GM19324 (cell line): Measurements from ENCODE around the gene CTNNBIP1.

ENCODE experiments used
- ATAC-seq: cut with Tn5 transposase; IDR thresholded peaks from one replicate; pipeline ENCODE4 v1.9.1; 2021; ENCODE audit warnings: mild to moderate bottlenecking, moderate library complexity; ENCODE audit not compliant: unreplicated experiment, low FRiP score

Gene CTNNBIP1

DNA sequence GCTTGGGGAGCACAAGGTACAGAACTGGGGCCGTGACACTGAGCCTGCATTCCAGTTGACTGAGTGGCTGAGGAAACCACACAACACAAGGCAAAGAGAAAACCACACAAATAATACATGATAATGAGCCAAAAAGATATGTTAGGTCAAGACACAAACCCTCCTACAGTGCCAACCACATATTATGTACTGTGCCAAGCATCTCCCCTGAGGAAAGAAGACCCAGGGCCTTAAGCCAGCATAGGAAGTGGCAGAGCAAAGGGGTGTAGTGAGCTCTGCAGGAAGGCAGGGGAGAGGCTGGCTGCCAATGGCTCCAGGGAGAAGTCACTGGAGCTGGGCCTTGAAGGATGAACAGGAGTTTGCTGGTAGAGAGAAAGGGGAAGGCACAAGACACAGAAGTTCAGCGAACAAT is 28.2 kb downstream of the CTNNBIP1 start:
- no peak for ATAC-seq

DNA sequence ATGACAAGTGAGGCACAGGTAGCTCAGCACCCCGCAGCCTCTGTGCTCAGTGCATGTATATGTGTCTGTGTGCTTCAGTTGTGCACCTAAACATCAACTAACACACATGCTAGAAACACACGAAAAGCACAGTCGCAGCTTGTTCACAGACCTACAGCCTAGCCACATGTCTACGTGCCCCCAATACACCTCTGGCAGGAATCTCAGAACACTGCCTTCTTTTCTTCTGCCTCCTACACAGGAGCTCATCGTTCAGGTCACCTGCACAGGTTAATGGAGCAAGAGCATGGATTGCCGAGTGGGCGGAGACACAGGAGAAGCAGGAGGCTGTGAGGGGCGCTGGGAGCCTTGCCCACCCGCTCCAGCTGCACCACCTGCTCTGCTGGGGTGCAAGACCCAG is 31.7 kb downstream of the CTNNBIP1 start:
- no peak for ATAC-seq

DNA sequence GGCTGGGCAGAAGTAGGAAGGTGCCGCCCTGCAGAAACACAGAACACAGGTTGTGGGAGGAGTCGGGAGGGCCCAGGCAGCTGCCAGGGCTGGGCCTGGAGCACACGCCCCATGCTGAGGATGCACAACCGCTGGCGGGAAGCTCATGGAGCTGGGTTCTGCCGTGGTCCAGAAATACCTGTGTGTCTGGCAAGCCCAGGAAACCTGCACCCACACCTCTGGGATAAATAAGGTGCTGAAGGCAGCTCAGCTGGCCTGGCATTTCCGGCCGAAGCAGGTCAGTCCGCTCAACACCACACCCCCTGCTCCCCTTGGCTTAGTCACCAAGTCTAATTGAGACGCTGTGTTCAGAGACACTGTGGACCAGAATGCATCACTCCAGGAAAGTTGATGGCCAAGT is 32.1 kb downstream of the CTNNBIP1 start:
- no peak for ATAC-seq

DNA sequence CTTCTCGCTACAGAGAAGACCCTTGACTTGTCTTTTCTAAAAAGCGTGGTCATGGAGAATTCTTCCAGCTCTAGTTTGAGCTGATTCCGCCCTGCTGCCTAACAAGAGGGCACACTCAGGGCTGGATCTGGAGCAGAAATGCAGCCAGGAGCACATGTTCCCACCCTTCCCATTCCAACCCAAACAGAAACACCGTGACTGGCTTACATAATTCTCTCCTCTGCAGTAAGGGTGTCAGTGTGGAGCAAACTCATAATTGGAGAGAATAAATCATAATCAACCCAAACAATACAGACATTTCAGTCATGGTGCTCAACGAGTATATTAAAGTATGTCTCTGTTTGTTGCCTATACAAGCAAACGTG is 34.5 kb downstream of the CTNNBIP1 start:
- no peak for ATAC-seq

DNA sequence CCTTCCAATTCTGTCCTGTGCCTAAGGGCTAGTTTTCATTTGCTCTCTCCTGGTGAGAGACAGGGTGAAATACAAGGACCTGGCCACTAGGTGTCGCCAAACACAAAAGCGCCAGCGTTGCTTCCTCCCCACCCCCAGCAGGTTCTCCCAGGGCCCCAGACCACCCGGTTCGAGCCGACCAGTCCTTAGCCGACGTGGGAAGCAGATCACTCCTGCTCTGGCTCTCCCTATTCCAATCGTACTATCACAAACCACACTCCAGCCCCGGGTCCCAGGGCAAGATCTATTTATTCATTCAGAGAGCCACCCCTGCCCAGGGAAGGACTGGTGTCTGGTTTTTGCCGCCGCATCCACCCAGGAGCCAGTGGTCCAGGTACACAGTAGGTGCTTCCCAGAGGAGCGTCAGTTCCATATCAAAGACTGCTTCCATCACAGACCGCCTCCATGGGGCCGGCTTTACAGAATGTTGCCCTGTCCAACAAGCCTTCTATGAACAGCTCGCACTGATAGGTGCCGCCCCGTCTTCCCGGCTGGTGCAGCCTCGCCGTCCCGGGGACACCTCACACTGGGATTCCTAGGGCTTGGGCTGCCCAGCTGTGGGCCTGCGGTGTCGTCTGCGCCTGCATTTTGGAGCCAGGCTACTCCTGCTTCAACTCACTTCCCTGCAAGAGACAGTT is 35.0 kb downstream of the CTNNBIP1 start:
- ATAC-seq = no peak

DNA sequence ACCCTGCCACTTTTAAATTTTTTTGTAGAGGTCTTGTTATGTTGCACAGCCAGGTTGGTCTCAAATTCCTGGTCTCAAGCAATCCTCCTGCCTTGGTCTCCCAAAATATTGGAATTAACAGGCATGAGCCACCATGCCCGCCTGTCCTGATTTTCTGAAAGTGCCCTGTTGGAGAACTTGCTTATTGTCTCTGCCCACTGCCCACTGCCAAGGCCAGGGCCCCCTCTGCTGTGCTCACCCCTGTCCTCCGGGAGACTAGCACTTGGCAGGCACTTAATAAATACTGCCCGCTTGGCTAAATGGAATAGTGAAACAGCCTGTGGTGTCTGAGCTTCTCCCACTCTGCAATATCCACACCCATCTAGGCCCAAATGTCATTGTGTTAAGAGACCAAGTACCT is 35.7 kb downstream of the CTNNBIP1 start:
- ATAC-seq = no peak

DNA sequence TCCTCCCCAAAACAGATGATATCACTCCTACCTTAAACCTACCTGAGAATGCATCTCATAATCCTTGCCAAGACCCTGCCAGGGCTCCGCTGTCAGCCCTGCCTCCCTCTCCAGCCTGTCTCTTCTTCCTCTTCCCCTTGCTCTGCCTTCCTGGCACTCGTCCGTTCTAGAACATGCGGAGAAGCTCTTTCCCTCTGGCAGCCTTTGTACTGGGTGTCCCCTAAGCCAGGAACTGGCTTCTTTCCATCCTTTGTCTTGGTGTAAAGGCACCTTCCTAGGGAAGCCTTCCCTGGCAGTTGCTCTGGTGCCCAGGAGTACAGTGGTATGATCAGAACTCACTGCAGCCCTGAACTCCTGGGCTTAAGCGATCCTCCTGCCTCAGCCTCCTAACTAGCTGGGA is 36.1 kb downstream of the CTNNBIP1 start:
- ATAC-seq = no peak

DNA sequence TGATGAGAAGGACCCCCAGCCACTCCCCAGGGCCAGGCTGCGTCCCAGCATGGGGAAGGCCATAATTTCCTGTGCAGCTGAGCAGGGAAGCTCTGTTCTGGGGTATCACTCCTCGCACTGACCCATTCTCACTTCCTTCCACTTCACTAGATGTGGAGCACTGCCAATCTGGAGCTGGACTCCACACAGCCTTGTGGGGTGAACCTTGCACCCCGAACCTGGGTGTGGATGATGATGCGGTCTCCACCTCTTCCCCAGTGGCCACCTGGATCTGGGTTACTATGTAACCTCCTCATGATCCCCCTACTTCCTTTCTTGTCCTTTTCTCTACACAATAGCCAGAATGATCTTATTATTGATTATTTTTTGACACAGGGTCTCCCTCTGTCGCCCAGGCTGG is 36.7 kb downstream of the CTNNBIP1 start:
- ATAC-seq = no peak

DNA sequence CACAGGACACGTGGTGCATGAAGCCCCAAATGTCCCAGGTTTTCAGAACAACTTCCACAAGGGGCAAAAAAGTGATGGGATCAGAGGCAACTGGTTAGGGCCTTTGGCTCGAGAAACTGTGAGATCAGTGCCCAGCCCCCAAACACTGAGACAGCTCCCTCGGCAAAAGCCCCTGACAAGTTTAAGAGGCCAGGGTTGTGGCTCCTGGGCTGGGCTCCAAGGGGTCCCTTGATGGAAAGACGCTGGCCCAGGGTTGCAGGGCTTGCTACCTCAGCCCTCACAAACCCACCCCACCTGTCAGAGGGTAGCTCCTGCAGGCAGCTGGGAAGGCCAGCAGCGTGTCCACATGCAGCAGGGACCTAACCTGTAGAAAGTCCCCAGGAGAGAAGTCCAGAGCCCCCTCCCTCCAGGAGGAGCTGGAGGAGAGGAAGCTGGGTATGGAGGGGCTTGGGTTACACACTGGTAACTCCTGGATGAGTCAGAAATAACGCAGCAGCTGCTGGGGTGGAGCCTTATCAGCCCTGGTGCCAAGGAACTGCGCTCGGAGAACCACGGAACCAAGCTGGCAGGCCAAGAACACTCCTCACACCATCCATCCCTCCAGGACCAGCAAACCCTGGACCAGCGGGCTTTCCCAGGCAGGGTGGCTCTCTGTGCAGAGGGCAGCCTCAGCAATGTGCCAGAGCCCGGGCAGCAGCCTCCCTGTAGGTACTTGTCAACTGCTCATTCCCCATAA is 37.5 kb downstream of the CTNNBIP1 start:
- ATAC-seq = no peak

DNA sequence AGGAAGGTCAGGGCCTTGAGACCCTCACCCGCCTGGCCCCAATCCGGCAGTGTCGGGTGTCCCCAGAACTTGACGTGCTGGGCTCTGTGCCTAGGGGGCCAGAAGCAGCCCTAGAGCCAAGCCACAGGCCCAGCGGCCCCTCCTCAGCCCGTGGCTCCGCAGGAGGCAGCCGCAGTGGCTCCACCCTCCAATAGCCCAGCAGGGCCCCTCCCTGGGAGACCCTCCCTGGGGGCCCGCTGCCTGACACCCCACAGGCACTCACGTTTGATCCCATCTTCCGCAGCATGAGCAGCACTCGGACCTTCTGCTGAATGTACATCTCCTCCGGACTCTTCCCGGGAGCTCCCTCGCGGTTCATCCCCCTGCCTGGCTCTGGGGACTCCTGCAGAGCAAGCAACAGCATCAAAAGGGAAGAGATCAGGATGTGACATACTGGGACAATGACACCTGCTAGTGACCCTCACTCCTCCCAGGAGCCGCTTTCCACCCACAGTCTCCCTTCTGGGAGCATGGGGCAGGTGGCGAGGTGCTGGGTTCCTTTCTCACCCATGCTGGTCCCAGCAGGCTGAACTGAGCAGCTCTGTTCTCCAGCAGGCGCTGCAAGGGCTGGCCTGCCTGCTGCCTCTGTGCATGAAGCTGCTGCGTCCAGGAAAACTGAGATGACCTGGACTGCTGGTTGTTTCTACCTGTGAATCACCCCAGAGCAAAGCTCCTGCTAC is 38.2 kb downstream of the CTNNBIP1 start:
- no peak for ATAC-seq

DNA sequence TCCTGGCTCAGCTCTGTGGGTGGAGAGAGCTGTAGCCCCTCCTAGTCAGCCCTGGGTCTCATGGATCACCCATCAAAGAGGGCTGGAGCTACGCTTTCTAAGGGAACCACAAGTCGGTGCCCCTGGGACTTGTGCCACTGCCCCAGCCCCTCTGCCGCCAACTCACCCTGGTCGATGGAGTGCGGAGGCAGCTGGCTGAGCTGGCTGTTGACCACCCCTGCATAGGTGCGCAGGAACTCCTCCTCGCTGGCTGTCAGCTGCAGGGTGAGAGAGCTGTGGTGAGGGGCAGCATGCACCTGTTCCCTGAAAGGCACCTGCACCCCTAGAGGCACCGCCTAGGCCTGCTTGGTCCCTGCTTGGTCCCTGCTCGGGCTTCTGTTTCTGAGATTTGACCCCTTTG is 39.0 kb downstream of the CTNNBIP1 start:
- ATAC-seq = no peak

DNA sequence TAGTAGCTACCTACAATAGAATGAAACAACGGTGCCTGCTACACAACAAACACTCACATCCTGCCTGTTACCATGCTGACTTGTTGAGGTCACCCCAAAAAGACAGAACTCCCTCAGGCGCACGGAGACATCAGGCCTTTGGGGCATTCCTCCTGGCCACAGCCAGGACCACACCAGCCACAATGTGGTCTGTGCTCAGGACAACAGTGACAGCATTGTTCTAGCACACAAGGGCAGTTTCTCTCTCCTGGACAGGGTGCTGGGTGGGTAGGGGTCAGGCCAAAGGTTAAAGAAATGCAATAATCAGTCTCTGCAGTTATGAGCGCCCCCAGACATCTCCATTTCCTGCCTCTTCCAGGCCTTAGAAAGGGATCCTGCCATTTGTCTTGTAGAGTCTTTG is 39.5 kb downstream of the CTNNBIP1 start:
- ATAC-seq = no peak

DNA sequence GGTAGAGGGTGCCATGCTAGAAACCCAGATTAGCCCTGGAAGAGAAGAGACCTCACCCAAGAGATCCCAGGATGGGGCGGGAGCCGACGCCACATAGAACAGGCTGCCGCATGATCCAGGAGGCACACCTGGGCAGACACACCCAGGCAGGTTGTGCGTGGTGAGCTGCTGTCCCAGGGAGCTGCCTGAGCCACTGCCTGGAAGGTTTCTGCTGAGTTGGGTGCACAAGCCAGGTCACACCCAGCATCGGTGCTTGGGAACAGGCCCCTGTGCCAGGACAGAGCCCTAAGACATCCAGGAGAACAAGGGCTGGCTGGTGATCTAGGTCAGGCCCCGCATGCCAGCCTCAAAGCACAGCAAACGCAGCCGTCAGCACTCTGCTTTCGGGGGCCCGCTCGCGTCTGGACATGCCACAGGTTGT is 40.2 kb downstream of the CTNNBIP1 start:
- ATAC-seq = no peak

DNA sequence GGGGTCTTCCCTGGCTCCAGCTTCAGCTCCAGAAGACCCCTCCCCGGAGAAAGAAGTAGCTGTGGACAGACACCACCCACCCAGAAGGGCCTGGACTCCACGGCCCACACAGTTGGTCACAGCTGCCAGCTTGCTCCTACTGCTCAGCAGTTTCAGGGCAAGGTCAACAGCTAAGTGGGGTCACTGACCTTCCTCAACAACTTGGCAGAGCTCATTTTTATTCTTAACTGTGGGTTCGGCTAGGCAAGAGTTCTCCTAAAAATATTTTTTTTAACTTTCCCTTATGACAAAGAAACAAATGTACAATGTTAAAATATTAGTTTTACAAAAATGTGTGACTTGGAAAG is 41.9 kb downstream of the CTNNBIP1 start:
- ATAC-seq = no peak

DNA sequence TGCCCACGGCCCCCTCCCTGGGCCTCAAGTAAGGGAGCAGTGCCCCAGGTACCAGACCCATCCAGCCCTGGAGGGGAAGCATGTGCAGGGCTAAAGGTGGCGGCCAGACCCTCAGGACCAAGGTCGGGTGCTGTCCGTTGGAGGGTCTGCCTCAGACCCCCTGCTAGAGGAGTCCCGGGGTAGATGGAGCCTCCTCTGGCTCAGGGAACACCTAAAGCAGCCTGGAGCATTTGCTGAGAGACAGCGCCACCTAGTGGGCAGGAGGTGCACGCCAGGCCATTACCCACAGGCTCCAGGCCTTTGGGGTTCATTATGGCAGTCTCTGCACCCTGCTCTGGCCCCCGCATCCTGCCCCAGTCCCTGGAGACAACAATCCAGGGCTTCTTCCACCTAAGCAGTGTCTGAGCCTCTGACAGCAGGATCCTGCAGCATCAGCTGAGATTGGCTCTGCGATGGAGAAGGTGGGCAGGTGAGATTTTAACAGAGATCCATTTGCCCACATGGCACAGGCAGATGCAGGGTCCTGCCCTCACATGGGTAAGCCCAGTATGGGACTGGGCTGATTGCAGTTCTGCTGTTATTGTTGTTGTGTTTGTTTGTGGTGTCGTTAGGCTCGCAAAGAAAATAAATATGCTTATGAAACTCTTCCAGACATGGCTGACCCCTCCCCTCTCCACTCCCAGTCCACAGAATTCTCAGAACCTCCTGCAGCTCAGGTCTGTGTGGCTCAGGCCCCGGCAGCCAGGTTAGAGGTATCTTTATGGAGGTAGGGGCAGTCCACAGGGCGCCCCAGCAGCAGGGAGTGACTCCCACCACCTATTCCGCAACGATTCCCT is 42.4 kb downstream of the CTNNBIP1 start:
- no peak for ATAC-seq

DNA sequence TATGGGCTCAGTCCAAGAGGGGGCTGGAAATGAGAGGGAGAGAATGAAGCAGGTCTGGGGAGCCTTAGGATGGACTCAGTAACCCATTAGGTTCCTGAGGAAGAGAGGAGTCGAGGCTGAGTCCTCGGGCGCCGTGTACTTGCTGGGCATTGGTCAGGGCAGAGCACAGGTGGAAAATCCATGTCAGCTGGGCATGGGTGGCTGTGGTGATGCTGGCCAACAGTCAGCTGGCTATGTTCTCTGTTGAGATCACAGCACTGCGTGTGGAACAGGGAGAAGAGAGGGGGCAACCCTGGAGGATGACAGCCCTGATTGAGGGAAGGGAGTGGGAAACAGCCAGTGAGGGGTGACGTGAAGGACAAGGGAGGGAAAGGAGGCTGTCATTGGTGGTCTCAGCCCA is 43.2 kb downstream of the CTNNBIP1 start:
- ATAC-seq = no peak

DNA sequence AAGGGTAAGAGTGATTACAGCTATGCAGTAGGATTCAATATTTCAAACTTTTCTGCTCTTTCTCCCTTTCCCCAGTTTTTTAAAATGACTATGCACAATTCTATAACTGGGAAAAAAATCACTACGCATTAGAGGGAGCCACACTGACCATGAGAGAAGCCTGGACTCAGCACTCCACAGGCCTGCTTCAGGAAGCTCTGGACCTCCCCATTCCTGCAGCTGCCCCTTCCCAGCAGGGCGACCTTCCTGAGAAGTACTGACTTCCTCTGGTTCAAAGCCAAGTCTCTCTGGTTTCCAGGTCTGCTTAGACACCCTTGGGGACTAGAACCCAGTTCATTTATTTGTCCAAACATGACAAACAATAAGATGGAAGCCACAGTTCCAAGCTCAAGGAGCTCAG is 44.3 kb downstream of the CTNNBIP1 start:
- ATAC-seq = no peak

DNA sequence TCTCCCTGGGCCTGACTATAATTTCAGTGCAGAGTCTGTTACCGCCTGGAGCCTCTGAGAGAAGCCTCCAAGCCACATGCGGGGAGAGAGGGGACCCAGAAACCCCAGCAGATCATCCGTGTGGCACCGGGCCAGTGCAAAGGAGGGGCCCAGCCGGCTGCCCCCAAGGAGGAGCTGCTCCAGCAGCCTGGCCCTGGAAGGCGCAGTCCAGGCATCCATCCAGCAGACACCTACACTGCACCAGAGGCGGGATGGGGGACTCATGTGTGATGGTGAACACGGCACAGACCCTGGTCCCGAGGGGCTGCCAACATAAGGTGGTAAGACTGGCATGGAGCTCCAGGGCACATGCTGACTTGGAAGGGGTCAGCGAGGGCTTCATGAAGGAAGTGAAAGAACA is 46.7 kb downstream of the CTNNBIP1 start:
- ATAC-seq = no peak

DNA sequence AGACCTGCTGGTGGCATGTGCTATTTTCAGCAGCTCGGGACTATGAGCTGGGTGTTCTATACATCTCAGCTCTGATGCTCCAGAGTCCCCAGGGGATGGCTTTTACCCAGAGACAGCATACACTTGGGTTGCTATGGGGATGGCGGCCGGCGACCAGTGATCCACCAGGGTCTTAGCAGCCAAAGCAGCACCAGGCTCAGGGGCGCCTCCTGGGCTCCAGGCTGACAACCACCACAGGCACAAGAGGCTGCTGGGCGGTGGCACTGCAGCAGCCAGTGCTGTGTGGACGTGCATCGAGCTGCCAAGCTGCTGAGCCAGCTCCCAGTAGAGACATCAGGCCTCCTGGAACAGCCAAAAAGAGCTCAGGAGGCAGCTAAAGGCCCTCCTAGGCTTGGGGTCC is 48.7 kb downstream of the CTNNBIP1 start:
- ATAC-seq = no peak

DNA sequence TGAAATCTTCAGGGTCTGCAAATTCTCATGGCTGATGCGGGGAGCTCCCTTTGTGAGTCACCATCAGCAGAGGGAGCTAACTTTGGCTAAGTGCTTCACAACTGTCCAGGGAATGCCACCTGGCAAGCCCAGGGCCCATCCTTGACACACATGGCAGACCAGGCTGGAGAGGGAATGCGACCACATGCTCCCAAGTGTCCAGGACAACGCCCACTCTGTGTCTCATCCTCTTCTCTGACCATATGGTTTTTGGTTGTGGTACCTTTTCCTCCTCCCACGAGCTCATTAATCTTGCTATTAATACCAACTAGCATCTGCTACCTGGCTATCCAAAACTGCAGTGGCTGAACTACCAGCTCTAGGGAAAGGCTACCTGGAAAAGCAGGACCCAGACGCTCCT is 49.2 kb downstream of the CTNNBIP1 start:
- ATAC-seq = no peak
